ENCODE results near the gene ACSM3.

Gene ACSM3

DNA sequence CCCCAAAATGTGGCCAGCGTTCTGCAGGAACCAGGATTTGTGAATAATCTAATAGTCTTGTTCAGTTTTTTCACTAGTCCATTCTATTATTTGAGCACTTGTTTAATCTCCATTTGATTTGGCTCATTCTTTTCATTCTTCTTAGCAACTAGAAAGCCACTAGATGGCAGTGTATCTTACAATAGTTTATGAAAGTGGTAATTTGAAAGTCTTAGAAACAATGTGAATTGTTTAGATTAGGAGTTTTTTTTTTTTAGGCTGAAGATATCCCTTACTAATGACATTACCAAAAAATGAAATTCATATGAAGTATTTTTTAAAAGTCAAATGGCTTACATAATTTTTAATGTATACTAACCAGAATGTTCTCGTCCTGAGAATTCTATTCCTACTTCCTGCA is 35.8 kb downstream of the ACSM3 start:
- TF ChIP-seq, protein P1, sequence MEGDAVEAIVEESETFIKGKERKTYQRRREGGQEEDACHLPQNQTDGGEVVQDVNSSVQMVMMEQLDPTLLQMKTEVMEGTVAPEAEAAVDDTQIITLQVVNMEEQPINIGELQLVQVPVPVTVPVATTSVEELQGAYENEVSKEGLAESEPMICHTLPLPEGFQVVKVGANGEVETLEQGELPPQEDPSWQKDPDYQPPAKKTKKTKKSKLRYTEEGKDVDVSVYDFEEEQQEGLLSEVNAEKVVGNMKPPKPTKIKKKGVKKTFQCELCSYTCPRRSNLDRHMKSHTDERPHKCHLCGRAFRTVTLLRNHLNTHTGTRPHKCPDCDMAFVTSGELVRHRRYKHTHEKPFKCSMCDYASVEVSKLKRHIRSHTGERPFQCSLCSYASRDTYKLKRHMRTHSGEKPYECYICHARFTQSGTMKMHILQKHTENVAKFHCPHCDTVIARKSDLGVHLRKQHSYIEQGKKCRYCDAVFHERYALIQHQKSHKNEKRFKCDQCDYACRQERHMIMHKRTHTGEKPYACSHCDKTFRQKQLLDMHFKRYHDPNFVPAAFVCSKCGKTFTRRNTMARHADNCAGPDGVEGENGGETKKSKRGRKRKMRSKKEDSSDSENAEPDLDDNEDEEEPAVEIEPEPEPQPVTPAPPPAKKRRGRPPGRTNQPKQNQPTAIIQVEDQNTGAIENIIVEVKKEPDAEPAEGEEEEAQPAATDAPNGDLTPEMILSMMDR (IDR thresholded peaks at IDR 0.05; ENCODE audit: insufficient read depth, low read length): peak; percentile 32
- TF ChIP-seq, protein P2, sequence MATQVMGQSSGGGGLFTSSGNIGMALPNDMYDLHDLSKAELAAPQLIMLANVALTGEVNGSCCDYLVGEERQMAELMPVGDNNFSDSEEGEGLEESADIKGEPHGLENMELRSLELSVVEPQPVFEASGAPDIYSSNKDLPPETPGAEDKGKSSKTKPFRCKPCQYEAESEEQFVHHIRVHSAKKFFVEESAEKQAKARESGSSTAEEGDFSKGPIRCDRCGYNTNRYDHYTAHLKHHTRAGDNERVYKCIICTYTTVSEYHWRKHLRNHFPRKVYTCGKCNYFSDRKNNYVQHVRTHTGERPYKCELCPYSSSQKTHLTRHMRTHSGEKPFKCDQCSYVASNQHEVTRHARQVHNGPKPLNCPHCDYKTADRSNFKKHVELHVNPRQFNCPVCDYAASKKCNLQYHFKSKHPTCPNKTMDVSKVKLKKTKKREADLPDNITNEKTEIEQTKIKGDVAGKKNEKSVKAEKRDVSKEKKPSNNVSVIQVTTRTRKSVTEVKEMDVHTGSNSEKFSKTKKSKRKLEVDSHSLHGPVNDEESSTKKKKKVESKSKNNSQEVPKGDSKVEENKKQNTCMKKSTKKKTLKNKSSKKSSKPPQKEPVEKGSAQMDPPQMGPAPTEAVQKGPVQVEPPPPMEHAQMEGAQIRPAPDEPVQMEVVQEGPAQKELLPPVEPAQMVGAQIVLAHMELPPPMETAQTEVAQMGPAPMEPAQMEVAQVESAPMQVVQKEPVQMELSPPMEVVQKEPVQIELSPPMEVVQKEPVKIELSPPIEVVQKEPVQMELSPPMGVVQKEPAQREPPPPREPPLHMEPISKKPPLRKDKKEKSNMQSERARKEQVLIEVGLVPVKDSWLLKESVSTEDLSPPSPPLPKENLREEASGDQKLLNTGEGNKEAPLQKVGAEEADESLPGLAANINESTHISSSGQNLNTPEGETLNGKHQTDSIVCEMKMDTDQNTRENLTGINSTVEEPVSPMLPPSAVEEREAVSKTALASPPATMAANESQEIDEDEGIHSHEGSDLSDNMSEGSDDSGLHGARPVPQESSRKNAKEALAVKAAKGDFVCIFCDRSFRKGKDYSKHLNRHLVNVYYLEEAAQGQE (IDR thresholded peaks at IDR 0.05; ENCODE audit: insufficient replicate concordance, low read depth): no peak
- TF ChIP-seq SPI1 (IDR thresholded peaks at IDR 0.05; ENCODE audit: borderline replicate concordance, low read depth) (no peak), GABPA (IDR thresholded peaks at IDR 0.05; ENCODE audit: low read depth) (no peak)
- H3K27me3 ChIP-seq (ENCODE audit: insufficient read depth, poor library complexity, severe bottlenecking): no peaks in the 10 kb centered on the region
- H3K27ac ChIP-seq (replicated peaks): no peak overlapping the region
- no peak overlapping the region for H3K4me3 ChIP-seq (replicated peaks; ENCODE audit: insufficient read depth, low read length)
- no peak for DNase-seq (ENCODE audit: low read depth in 1 of 2, low spot score in 1 of 2)

DNA sequence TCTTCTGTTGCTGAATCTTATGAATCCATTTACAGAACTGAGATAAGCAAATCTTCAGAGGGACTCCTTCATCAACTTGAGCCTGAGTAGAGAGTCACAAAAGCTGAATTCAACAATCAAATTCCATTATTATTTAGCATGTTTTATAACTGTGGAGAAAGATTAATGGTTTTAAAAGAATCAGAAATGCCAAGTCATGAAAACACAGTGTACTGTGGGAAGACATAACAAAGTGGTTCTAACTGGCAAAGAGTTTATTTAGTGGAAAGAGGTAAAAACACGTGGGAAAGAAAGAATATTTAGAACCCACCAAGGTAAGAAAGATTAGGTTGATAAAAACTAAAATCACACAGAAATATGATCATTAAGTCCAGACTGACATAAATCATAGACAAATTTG is 37.5 kb downstream of the ACSM3 start:
- no peak for DNase-seq (ENCODE audit: low read depth in 1 of 2, low spot score in 1 of 2)
- Histone ChIP-seq H3K27me3 (ENCODE audit: insufficient read depth, poor library complexity, severe bottlenecking) (no peaks in the 10 kb centered on the region), H3K27ac (replicated peaks) (no peak overlapping the region), H3K4me3 (replicated peaks; ENCODE audit: insufficient read depth, low read length) (no peak overlapping the region)
- no peak for TF ChIP-seq GABPA (IDR thresholded peaks at IDR 0.05; ENCODE audit: low read depth)
- TF ChIP-seq, protein P1 (IDR thresholded peaks at IDR 0.05; ENCODE audit: insufficient read depth, low read length): no peak
- no peak for TF ChIP-seq SPI1 (IDR thresholded peaks at IDR 0.05; ENCODE audit: borderline replicate concordance, low read depth)
- TF ChIP-seq, protein P2 (IDR thresholded peaks at IDR 0.05; ENCODE audit: insufficient replicate concordance, low read depth): no peak
- TF ChIP-seq POLR2AphosphoS5 (IDR thresholded peaks at IDR 0.05; ENCODE audit: low read depth): no peak

DNA sequence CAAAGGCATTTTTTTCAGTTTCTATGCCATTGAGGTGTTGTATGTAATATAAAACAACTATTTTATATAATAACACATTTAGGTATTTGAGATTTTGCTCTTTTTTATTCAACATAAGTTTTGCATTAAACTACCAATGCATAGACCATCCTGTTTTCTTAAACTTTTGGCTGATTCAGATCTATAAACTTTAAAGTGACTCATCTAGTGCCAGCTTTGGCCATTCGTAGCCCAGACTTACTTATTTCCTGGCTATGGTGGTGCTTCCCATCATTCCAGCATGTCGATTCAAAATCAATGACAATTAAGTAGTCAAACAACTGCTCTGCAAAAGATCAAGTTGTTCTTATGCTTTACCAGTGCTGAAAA is 39.4 kb downstream of the ACSM3 start:
- Histone ChIP-seq H3K27me3 (ENCODE audit: insufficient read depth, poor library complexity, severe bottlenecking) (no peaks in the 10 kb centered on the region), H3K27ac (replicated peaks) (no peak overlapping the region), H3K4me3 (replicated peaks; ENCODE audit: insufficient read depth, low read length) (no peak overlapping the region)
- DNase-seq (ENCODE audit: low read depth in 1 of 2, low spot score in 1 of 2): no peak
- TF ChIP-seq GABPA (IDR thresholded peaks at IDR 0.05; ENCODE audit: low read depth) (no peak), POLR2AphosphoS5 (IDR thresholded peaks at IDR 0.05; ENCODE audit: low read depth) (no peak), SPI1 (IDR thresholded peaks at IDR 0.05; ENCODE audit: borderline replicate concordance, low read depth) (no peak)
- TF ChIP-seq, protein P2 (IDR thresholded peaks at IDR 0.05; ENCODE audit: insufficient replicate concordance, low read depth): no peak
- TF ChIP-seq, protein P1 (IDR thresholded peaks at IDR 0.05; ENCODE audit: insufficient read depth, low read length): no peak

All from HL-60 (cell line).